Peyer's patch (tissue), 4 donors: ENCODE measurements around the gene FMO3. TPM values are rescaled to one million over a fixed set of nuclear protein-coding genes. Genes with fewer than 3 reads are reported as not detected.

Experiments
- DNase-seq, 3 donors: peaks; one replicate each; pipeline ENCODE4 v3.0.0-alpha.2; 2017 to 2019
- H3K27ac ChIP-seq, 4 donors: fragments of 200-600 bp; sonication (generic); one replicate each; pipeline ENCODE4 v1.5.1; 2016 to 2019
- H3K27me3 ChIP-seq, 2 donors: fragments of 200-600 bp; sonication (generic); one replicate each; pipeline ENCODE4 v1.5.1; 2019
- H3K36me3 ChIP-seq, 3 donors: fragments of 200-600 bp; sonication (generic); one replicate each; pipeline ENCODE4 v1.5.1; 2016 to 2019
- H3K4me1 ChIP-seq, 4 donors: fragments of 200-600 bp; sonication (generic); one replicate each; pipeline ENCODE4 v1.5.1; 2016 to 2019
- H3K4me3 ChIP-seq, 4 donors: fragments of 200-600 bp; sonication (generic); 1 replicate in 3 of 4; 2 replicates in 1 of 4; pipeline ENCODE4 v1.5.1; 2016 to 2019; ENCODE audit warnings: mild to moderate bottlenecking in 1 of 4
- H3K9me3 ChIP-seq, 4 donors: fragments of 200-600 bp; sonication (generic); one replicate each; pipeline ENCODE4 v1.5.1; 2016 to 2019; ENCODE audit warnings: mild to moderate bottlenecking in 1 of 4
- CTCF ChIP-seq, 6 experiments: fragments of 450-650 bp in 4 of 6; fragments of 200-600 bp in 2 of 6; sonication (generic) in 1 of 6; IDR thresholded peaks; one replicate each; pipeline ENCODE4 v1.5.1; 2017 to 2019; ENCODE audit warnings: antibody characterized with exemption in 6 of 6, mild to moderate bottlenecking in 3 of 6, moderate library complexity in 1 of 6
- POLR2A ChIP-seq, 2 donors: fragments of 450-650 bp; IDR thresholded peaks; one replicate each; pipeline ENCODE4 v1.5.1; 2017; ENCODE audit warnings: antibody characterized with exemption in 2 of 2, mild to moderate bottlenecking in 2 of 2, moderate library complexity in 2 of 2
- total RNA-seq, 4 donors: library from RNA; depleted of rRNA; stranded (reverse); fragments of >200 nt; gene quantifications; one replicate each; pipeline ENCODE4 v1.1.0, GENCODE V29; 2016

FMO3 gene
- total RNA-seq, 4 donors from 2014 or later: 3.2 to 14.0 TPM; not detected in 2

DNA sequence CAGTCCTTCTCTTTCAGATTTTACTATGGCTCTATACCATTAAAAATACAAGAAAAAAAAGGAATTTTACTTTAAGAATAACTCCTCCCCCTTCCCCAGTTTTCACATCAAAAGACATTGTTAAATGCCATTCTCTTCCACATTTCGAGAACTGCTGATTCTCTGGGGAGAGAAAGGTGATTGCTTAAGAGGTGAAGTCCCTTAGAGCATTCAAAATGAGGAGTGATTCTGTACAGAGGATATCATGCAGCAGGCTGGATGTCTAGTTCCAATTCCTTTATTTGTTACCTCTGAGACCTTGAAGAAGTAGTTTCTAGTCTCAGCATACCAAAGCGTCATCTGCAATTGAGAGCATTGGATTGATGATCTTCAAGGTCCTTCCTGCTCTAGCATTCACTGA, 46.9 kb downstream of the FMO3 start:
- H3K27ac ChIP-seq: no peak overlapping the region
- no peak for DNase-seq

DNA sequence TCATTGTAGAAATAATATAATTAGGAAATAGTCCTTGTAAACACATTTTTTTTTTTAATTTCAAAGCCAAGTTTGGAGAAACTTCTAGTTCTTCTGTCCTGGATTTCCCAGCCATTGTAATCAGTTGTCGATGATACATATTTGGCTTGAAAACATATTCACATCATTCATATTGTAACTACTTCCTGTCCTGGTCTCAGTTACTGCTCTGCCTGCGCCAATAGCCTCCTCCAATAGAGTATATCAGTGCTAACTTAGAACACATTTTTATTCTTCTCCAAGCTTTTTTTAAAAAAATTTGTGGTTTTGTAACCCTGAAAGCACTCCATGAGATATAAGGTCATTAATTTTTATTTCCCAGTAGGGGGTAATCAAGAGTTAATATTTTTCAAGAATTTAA, 48.3 kb downstream of the FMO3 start:
- Histone ChIP-seq H3K4me3 (no peak overlapping the region), H3K27me3 (no peaks in the 10 kb centered on the region), H3K9me3 (no peaks in the 10 kb centered on the region), H3K27ac (no peak overlapping the region), H3K4me1 (no peaks in the 10 kb centered on the region), H3K36me3 (no peaks in the 10 kb centered on the region)
- DNase-seq: no peak
- no peak for TF ChIP-seq POLR2A (IDR thresholded peaks at IDR 0.05)

More for the DNA sequence above, 46.9 kb downstream of the FMO3 start:
- no peaks in the 10 kb centered on the region for H3K9me3 ChIP-seq
- H3K36me3 ChIP-seq: no peaks in the 10 kb centered on the region
- no peak for TF ChIP-seq POLR2A (IDR thresholded peaks at IDR 0.05)
- TF ChIP-seq CTCF (IDR thresholded peaks at IDR 0.05): no peak
- H3K4me3 ChIP-seq: no peak overlapping the region
- H3K27me3 ChIP-seq: no peaks in the 10 kb centered on the region
- H3K4me1 ChIP-seq: no peaks in the 10 kb centered on the region

DNA sequence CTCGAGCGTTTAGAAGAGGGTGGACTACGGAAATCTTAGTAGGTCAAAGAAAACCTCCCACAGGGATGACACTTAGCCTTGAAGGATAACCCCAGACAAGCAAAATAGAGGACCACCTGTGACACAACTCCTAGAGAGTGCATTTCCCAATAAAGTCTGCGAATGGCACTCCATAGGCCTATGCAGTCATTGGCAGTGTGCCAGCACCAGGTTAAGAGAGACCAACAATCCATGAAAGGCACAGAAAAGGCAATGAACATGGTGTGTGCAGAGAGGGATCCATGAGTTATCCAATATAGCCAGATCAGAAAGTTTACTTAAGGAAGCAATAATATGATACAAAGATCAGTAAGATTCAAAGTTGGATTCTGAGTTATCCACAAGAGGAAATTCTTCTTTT, 49.2 kb downstream of the FMO3 start:
- no peak for DNase-seq
- no peaks in the 10 kb centered on the region for H3K9me3 ChIP-seq
- TF ChIP-seq POLR2A (IDR thresholded peaks at IDR 0.05) (no peak), CTCF (IDR thresholded peaks at IDR 0.05) (no peak)
- H3K36me3 ChIP-seq: no peaks in the 10 kb centered on the region
- no peak overlapping the region for H3K4me3 ChIP-seq
- H3K27ac ChIP-seq: peak overlapping the region in 1 of 4 donors; percentile 10
- H3K27me3 ChIP-seq: no peaks in the 10 kb centered on the region
- no peaks in the 10 kb centered on the region for H3K4me1 ChIP-seq

GRCh38 chr1:171140401-171140800, 49.7 kb downstream of the FMO3 start:
- no peak for TF ChIP-seq POLR2A (IDR thresholded peaks at IDR 0.05)
- TF ChIP-seq CTCF (IDR thresholded peaks at IDR 0.05): no peak
- Histone ChIP-seq H3K9me3 (no peaks in the 10 kb centered on the region), H3K27me3 (no peaks in the 10 kb centered on the region), H3K4me1 (no peaks in the 10 kb centered on the region), H3K36me3 (no peaks in the 10 kb centered on the region), H3K4me3 (no peak overlapping the region), H3K27ac (peak overlapping the region in 3 of 4 donors; percentile 21 to 78 (median 44))
- DNase-seq: no peak

DNA sequence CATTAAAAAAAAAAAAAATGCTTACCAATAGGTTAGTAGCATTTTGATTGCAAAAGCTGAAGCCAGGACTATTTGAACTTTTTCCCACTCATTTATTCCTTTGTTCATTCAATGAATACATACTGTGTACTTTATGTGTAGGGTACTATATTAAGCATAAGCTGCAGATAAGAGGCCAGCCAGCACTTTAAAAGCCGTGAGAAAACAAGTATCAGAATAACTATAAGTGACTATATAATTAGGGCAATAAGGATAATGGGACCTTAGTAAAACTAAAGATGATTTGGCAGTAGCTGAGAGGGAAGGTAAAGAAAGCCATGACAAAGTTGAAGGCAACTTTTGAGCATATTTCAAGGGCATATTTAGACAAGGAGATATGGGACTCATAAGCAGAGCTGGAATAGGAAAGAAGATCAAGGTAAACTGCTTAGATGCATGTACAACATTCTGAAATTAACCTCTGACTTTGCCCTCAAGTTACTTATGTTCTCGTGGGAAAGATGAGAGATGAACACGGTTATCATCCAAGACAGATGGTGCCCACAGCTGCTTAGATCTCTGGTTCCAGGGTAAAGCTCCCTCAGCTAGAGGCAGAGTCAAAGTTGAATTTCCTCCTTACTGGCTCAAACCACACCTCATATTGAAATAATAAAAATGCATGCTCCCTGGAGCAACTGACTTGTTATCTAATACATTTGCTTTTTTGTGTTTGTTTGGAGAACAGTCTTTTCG, 50.4 kb downstream of the FMO3 start:
- Histone ChIP-seq H3K36me3 (no peaks in the 10 kb centered on the region), H3K27ac (peak overlapping the region; percentile 21 to 78 (median 42)), H3K27me3 (no peaks in the 10 kb centered on the region), H3K4me1 (no peaks in the 10 kb centered on the region), H3K4me3 (no peak overlapping the region), H3K9me3 (no peaks in the 10 kb centered on the region)
- no peak for TF ChIP-seq POLR2A (IDR thresholded peaks at IDR 0.05)
- TF ChIP-seq CTCF (IDR thresholded peaks at IDR 0.05): no peak
- DNase-seq: no peak

- H3K9me3 ChIP-seq: no peaks in the 10 kb centered on the region
- no peak for TF ChIP-seq POLR2A (IDR thresholded peaks at IDR 0.05)
- no peaks in the 10 kb centered on the region for H3K36me3 ChIP-seq
- peak in 1 of 3 donors; percentile 59 for DNase-seq
- H3K27me3 ChIP-seq: no peaks in the 10 kb centered on the region
- H3K4me3 ChIP-seq: no peak overlapping the region
- H3K4me1 ChIP-seq: no peaks in the 10 kb centered on the region
- peak overlapping the region; percentile 21 to 78 (median 54) for H3K27ac ChIP-seq
Measured at GRCh38 chr1:171141688-171142415, 51.1 kb downstream of the FMO3 start.
